ENCODE measurements around the gene ANKRD31.

Gene ANKRD31

GRCh38 chr5:75059912-75060545, 176.6 kb downstream of the ANKRD31 start:
- FAIRE-seq (no peak), DNase-seq (ENCODE audit: low spot score) (no peak)

DNA sequence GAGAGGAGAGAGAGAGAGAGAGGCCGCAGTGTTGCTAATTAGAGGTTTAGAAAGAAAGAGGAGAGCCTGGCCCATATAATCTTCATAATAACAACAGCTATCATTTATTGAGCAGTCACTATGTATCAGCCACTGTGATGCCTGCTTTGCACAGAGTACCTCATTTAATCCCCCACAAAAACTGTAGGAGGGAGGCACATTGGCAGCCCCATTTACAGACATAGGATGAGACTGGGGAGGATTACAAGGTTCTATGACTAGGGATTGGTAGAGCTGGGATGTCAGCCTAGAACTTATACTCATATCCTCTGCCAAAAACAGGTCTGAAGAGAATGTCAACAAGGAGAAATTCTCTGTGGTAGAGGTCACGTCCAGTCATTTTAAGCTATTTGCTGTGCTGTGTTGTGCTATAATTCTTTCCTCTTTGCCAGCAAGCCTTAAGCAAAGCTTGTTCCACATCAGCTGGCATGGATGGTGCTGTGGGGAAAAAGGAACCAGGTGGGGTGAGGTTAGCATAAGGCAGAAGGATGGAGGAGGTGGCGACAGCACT, 177.6 kb downstream of the ANKRD31 start:
- FAIRE-seq: no peak

GRCh38 chr5:75057561-75057960, 179.1 kb downstream of the ANKRD31 start:
- no peak for DNase-seq (ENCODE audit: low spot score)
- no peak for FAIRE-seq

More for the DNA sequence above, 177.6 kb downstream of the ANKRD31 start:
- no peak for DNase-seq (ENCODE audit: low spot score)

GRCh38 chr5:75055727-75056144, 180.9 kb downstream of the ANKRD31 start:
- no peak for FAIRE-seq
- no peak for DNase-seq (ENCODE audit: low spot score)

GRCh38 chr5:75054134-75054930, 182.3 kb downstream of the ANKRD31 start:
- DNase-seq (ENCODE audit: low spot score) (no peak), FAIRE-seq (no peak)

DNA sequence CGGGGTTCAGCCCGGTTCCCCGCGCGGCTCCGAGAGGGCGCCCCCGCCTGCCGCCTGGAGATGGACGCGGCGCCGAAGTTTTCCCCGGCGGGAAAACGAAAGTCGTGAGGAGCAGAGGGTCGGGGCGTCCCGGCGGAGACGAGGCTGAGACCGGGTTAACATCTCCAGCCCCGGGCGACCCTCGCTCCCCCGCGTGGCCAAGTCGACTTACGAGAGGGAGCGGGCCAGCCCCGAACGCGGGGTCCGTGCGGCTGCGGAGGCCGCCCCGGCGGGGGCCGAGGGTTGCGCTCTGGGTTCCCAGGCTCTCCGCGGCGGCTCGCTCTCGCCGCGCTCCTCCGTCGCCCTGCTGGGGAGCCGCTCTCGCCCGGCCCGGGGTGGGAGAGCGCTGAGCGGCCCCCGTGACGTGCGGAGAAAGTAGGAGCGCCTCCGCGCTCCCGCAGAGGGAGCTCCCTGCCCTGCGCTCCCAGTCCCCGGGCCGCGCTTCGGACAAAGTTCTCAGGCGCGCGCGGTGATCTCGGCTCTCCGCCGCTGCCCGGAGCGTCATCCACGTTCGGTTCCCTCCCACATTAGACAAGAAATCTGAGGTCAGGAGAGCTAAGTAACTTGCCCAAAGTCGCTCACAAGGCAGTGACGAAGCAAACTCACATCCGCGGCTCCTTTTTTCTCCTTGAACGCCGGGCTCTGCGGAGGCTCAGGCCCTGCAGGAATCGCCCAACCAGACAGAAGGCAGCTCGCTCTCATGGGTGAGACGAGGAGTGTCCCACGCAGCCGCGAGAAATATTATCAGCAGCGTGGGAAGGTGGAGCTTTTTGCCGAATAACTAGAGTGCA, 183.2 kb downstream of the ANKRD31 start:
- DNase-seq (ENCODE audit: low spot score) (peak; percentile 70), FAIRE-seq (no peak)

- no peak for FAIRE-seq
Measured at GRCh38 chr5:75053054-75053303, 183.7 kb downstream of the ANKRD31 start.

GRCh38 chr5:75052192-75053053, 184.3 kb downstream of the ANKRD31 start, which contains the start of gene GCNT4:
TSS of gene GCNT4 (minus strand) at chr5:75052558. CDS start at chr5:75030037, 22,521 bp downstream.
- DNase-seq (ENCODE audit: low spot score): peak; percentile 61

More at GRCh38 chr5:75053054-75053303, 183.7 kb downstream of the ANKRD31 start:
- DNase-seq (ENCODE audit: low spot score): no peak

GRCh38 chr5:75051217-75051751, 185.4 kb downstream of the ANKRD31 start:
- DNase-seq (ENCODE audit: low spot score) (no peak), FAIRE-seq (no peak)

More at GRCh38 chr5:75052192-75053053, 184.3 kb downstream of the ANKRD31 start, which contains the start of gene GCNT4:
- FAIRE-seq: no peak

- DNase-seq (ENCODE audit: low spot score) (peak; percentile 31), FAIRE-seq (no peak)
Measured at GRCh38 chr5:75050415-75050814, 186.3 kb downstream of the ANKRD31 start.

DNA sequence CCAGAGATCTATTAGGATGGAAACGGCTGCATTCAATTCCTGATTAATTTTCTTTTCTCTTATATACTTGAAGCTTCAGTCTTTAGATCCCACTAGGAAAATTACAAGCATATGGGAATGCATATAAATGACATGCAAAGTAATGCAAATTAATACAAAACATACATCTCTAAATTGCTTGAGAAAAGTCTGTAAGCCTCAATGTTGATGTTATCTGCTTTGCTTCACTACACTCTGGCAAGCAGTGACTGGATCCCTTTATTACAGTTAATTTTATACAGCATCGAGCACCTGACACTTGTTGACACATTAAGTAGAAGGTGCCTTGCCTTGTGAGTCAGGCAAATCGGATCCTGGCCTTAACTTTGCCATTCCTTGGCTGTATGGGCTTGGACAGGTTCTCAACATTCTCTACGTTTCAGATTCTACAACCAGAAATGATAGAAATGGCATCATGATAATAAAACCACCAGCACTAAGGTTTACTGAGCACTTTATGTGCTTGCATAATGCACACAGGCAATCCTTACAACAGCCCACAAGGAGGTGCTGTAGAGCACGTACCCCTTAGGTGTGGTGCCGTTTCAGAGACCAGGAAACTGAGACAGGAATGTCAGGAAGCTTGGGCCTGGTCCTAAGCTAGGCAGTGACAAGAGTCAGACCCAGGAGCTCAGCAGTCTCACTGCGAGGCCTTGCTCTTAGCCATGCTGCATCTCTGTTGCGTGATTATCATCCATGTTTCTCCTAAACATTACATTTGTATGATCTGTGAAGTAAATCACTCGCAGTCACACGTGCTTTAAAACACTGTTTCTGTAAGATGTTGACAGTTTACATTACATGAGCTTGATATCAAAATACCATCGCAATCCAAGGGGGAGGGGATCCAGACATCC, 187.0 kb downstream of the ANKRD31 start:
- peak; percentile 70 for DNase-seq (ENCODE audit: low spot score)

GRCh38 chr5:75048457-75048953, 188.2 kb downstream of the ANKRD31 start:
- no peak for FAIRE-seq
- DNase-seq (ENCODE audit: low spot score): no peak

More for the DNA sequence above, 187.0 kb downstream of the ANKRD31 start:
- FAIRE-seq: no peak

- FAIRE-seq (no peak), DNase-seq (ENCODE audit: low spot score) (no peak)
Measured at GRCh38 chr5:75047356-75047755, 189.3 kb downstream of the ANKRD31 start.

DNA sequence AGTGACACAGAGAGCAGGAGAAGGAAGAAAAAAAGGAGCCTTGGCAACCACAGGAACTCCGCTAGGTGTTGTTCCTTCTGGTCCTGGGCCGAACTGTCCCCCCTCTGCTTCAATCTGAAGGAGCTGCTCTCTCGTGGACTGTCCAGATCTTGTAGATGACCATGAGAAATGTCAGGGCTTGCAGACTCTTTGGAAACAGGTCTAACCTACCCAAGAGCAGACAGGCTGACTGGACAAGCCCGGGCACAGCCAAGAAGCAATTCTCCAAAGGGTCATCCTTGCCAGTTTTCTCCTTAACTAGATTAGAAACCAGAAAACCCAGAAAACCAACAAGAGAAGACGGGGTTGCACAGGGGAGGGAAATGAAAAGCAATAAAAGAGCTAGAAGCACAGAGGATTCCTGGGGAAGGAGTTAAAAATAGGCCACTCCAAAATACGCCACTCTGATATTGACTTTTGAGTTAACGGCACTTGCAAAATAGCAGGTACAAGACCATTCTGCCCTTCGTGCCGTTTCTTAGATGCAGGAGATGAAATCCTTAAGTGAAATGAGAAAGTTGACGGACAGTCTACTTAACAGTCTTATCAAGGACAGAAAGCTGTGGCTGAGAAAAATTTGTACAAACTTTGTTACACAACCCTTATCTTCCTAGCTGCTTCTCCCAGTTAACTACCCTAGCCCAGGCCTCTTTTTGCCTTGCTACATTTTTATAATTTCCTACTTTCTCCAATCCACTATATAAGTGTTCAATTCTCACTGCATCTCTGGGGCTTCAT, 190.1 kb downstream of the ANKRD31 start:
- no peak for FAIRE-seq
- DNase-seq (ENCODE audit: low spot score): no peak

DNA sequence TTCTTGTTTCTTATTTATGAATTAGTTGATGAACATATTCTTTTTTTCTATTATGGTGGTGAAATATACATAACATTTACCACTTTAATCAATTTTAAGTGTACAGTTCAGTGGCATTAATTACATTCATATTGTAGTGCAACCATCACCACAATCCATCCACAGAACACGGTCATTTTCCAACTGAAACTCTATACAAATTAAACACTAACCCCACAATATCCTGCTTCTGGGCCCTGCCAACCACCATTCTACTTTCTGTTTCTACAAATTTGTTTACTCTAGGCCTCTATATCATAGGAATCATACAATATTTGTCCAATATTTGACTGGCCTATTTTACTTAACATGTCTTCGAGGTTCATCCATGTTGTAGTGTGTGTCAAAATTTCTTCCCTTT, 191.6 kb downstream of the ANKRD31 start:
- no peak for DNase-seq (ENCODE audit: low spot score)
- FAIRE-seq: no peak

- no peak for FAIRE-seq
- no peak for DNase-seq (ENCODE audit: low spot score)
Measured at GRCh38 chr5:75044406-75044805, 192.3 kb downstream of the ANKRD31 start.

DNA sequence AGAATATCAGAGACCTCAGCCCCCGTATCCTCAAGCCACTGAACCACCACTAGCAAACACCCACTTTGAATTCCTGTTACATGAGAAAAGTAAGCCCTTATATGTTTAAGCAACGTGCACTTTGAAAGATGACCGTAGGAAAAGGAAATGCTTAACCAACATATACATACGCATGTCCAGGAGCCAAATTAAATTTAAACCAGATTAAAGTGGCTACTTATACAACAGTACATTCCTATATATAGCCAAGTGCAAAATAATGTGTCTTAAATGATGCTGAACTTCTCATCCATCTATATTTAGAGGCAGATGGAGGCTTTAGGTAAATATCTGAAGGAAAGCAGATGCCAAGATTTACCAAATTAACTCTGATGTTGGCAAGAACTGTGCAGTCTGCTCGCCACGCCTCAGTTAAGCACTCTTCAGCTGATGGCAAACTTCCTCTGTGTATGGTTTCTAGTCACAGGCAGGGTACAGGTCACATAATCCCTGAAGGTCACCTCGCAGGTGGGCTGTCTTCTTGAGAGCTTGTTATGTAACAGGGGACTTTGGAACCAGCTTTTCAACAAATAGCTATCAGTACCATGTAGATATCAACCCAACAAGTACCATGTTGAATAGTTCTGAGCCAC, 192.9 kb downstream of the ANKRD31 start:
- DNase-seq (ENCODE audit: low spot score) (no peak), FAIRE-seq (no peak)

GRCh38 chr5:75042522-75042921, 194.2 kb downstream of the ANKRD31 start:
- no peak for FAIRE-seq
- DNase-seq (ENCODE audit: low spot score): no peak
